Naive thymus-derived CD4-positive, alpha-beta T cell (primary cell): ENCODE data around the gene SDCCAG8. TPM values are rescaled to one million over a fixed set of nuclear protein-coding genes. Genes with fewer than 3 reads are reported as not detected.

Experiments used
- ATAC-seq: fragments of 150-1000 bp; cut with Tn5 transposase; 2 replicates; pipeline ENCODE4 v1.10.0; 2021; ENCODE audit warnings: mild to moderate bottlenecking, moderate library complexity
- CTCF ChIA-PET: fragments of 350-600 bp; sonication (Branson Sonifier 250); formaldehyde crosslinking; loops from one replicate; lab custom pipeline; 2021; ENCODE audit warnings: antibody characterized with exemption; lab: Charles Lee
- POLR2A ChIA-PET: fragments of 350-600 bp; sonication (Branson Sonifier 250); formaldehyde crosslinking; loops from one replicate; lab custom pipeline; 2021; ENCODE audit warnings: antibody characterized with exemption, inconsistent platforms; lab: Charles Lee
- DNase-seq, 9 donors: peaks; one replicate each; pipeline versions ENCODE4 v3.0.0 to v3.0.0-alpha.2; 2020 to 2022; ENCODE audit warnings: mixed read lengths in 1 of 9
- H3K27ac ChIP-seq: one replicate; pipeline ENCODE4 v1.7.0; 2013; ENCODE audit warnings: mild to moderate bottlenecking, low read depth, low read length, moderate library complexity
- H3K27me3 ChIP-seq, 2 donors: one replicate each; pipeline ENCODE4 v1.7.0; 2013; ENCODE audit warnings: low read length in 2 of 2, mild to moderate bottlenecking in 2 of 2, moderate library complexity in 2 of 2; ENCODE audit not compliant: control insufficient read depth in 2 of 2, insufficient read depth in 2 of 2
- H3K36me3 ChIP-seq, 3 experiments: 1 replicate in 2 of 3; 2 replicates in 1 of 3; pipeline ENCODE4 v1.7.0; 2013; ENCODE audit warnings: low read length in 3 of 3, mild to moderate bottlenecking in 3 of 3, moderate library complexity in 1 of 3; ENCODE audit not compliant: insufficient read depth in 3 of 3, control insufficient read depth in 2 of 3
- H3K4me1 ChIP-seq, 2 donors: one replicate each; pipeline ENCODE4 v1.7.0; 2013; ENCODE audit warnings: low read length in 2 of 2, mild to moderate bottlenecking in 2 of 2, moderate library complexity in 1 of 2; ENCODE audit not compliant: control insufficient read depth in 2 of 2, insufficient read depth in 2 of 2
- H3K4me3 ChIP-seq: 2 replicates; pipeline ENCODE4 v1.7.0; 2013; ENCODE audit warnings: mild to moderate bottlenecking, low read length
- H3K9me3 ChIP-seq, 3 experiments: 1 replicate in 2 of 3; 2 replicates in 1 of 3; pipeline ENCODE4 v1.7.0; 2013; ENCODE audit warnings: low read length in 3 of 3; ENCODE audit not compliant: control insufficient read depth in 2 of 3
- H3K27ac Mint-ChIP-seq, 9 donors: one replicate each; pipeline ENCODE4 v1.8.0; 2020 to 2022; ENCODE audit warnings: mixed read lengths in 9 of 9, mild to moderate bottlenecking in 8 of 9, moderate library complexity in 5 of 9, inconsistent platforms in 2 of 9
- H3K27me3 Mint-ChIP-seq, 5 donors: one replicate each; pipeline ENCODE4 v1.8.0; 2021 to 2022; ENCODE audit warnings: mixed read lengths in 5 of 5, mild to moderate bottlenecking in 1 of 5
- H3K36me3 Mint-ChIP-seq, 5 donors: one replicate each; pipeline ENCODE4 v1.8.0; 2020 to 2022; ENCODE audit warnings: mixed read lengths in 5 of 5, mild to moderate bottlenecking in 3 of 5, inconsistent platforms in 1 of 5
- H3K4me1 Mint-ChIP-seq, 7 donors: one replicate each; pipeline ENCODE4 v1.8.0; 2020 to 2022; ENCODE audit warnings: mixed read lengths in 7 of 7, mild to moderate bottlenecking in 3 of 7, inconsistent platforms in 1 of 7
- H3K4me3 Mint-ChIP-seq, 10 donors: one replicate each; pipeline ENCODE4 v1.8.0; 2020 to 2022; ENCODE audit warnings: mild to moderate bottlenecking in 10 of 10, mixed read lengths in 10 of 10, moderate library complexity in 6 of 10, inconsistent platforms in 2 of 10
- H3K9me3 Mint-ChIP-seq, 11 donors: one replicate each; pipeline ENCODE4 v1.8.0; 2020 to 2022; ENCODE audit warnings: mixed read lengths in 11 of 11, mild to moderate bottlenecking in 4 of 11, inconsistent platforms in 1 of 11, moderate library complexity in 1 of 11
- intact Hi-C, 2 donors: fragments of 100-400 bp; cut with micrococcal nuclease; formaldehyde crosslinking; loops; one replicate each; pipeline ENCODE4 v1.15.1; 2023
- polyA plus RNA-seq, 2 donors: library from polyadenylated mRNA; unstranded; fragments of 300-500 nt; fragmentation: Illumina TruSeq; gene quantifications; one replicate each; pipeline ENCODE4 v1.2.3, GENCODE V29; 2021
- total RNA-seq, 6 experiments: library from RNA in 5 of 6; stranded (reverse) in 5 of 6; gene quantifications; 1 replicate in 5 of 6; 2 replicates in 1 of 6; pipeline ENCODE4 v1.2.3 and lab custom pipeline; 2021 to 2026

The SDCCAG8 gene
- total and polyA plus RNA-seq, 7 experiments from 2014 or later = 26.0 to 45.2 (median 39.1) TPM

DNA sequence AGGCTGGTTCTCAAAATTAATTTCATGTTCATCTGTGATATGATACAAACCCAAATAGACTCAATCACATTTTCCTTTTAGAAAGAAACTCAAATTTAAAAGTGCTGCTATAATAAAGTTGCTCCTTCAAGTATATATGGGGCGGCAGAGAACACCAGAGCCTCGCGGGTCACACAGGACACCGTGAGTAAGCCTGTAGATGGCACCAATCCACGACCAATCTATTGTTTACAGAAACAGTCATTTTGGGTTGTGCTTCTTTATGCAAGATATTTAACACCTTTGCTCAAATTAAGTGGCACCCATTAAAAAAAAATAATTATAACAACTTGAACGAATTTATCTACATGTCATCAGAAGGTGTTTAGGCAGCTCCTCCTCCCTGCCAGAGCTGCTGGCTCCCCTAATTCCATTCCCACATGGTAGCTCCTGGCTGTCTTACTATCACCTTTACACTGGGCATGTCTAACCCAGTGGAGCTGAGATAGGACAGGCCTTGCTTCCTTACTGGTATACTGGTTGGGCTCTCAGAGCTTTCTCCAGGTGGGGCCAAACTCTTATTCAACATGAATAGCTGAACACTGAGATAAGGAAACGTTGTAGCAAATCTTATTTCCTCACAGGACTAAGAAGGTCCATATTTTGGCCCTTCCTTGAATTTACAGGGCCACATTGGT, 287.0 kb downstream of the SDCCAG8 start:
- no peaks in the 10 kb centered on the region for H3K4me1 ChIP-seq
- peaks cover 0 to 5% (median 0%) of the 10 kb centered on the region in 11 donors for H3K9me3 Mint-ChIP-seq
- peaks cover 0 to 9% (median 0%) of the 10 kb centered on the region in 3 experiments for H3K36me3 ChIP-seq
- no peak overlapping the region for H3K27ac ChIP-seq
- no peaks in the 10 kb centered on the region for H3K27me3 ChIP-seq
- ATAC-seq (no peak), DNase-seq (no peak)
- intact Hi-C loops = no loop called here
- no peak overlapping the region for H3K27ac Mint-ChIP-seq
- CTCF ChIA-PET = interaction anchor here (0.6 kb wide), 1 partner anchor 427 kb away, joined by 3 read pairs; no protein-coding TSS in a partner anchor
- H3K36me3 Mint-ChIP-seq = peaks cover 12 to 71% (median 59%) of the 10 kb centered on the region in 5 donors
- H3K4me1 Mint-ChIP-seq = peaks cover 0 to 8% (median 2%) of the 10 kb centered on the region in 7 donors
- H3K4me3 ChIP-seq = no peak overlapping the region
- H3K9me3 ChIP-seq = no peaks in the 10 kb centered on the region
- H3K27me3 Mint-ChIP-seq = no peaks in the 10 kb centered on the region
- no peak overlapping the region for H3K4me3 Mint-ChIP-seq
- POLR2A ChIA-PET = no interaction called here

DNA sequence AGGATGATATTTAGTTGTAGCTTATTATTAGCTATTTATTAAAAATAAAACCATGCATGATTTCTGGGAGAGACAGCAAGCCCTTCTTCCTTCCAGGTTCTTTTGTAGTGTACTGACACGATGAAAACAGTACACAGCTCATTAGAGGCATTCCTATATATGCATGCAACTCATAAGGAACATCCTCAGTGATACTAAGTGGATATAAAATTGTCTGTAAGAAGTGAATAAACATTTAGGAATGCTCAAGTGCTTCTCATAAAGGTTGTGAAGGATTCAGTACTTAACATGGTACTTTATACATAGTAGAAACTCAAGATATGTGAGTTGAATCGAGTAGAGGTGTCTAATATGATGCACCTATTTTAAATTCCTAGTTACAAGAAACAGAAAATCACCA, 287.7 kb downstream of the SDCCAG8 start:
- Mint-ChIP-seq H3K27me3 (no peaks in the 10 kb centered on the region), H3K36me3 (peaks cover 12 to 67% (median 55%) of the 10 kb centered on the region in 5 donors), H3K9me3 (peaks cover 0 to 5% (median 0%) of the 10 kb centered on the region in 11 donors), H3K27ac (no peak overlapping the region), H3K4me1 (peaks cover 0 to 6% (median 2%) of the 10 kb centered on the region in 7 donors), H3K4me3 (no peak overlapping the region)
- intact Hi-C loops = no loop called here
- Histone ChIP-seq H3K36me3 (peaks cover 0 to 11% (median 0%) of the 10 kb centered on the region in 3 experiments), H3K9me3 (no peaks in the 10 kb centered on the region), H3K27ac (no peak overlapping the region), H3K4me1 (no peaks in the 10 kb centered on the region), H3K4me3 (no peak overlapping the region), H3K27me3 (no peaks in the 10 kb centered on the region)
- ChIA-PET POLR2A (no interaction called here), CTCF (interaction anchor here (0.6 kb wide), 1 partner anchor 427 kb away, joined by 3 read pairs; no protein-coding TSS in a partner anchor)
- ATAC-seq = no peak
- DNase-seq = no peak

DNA sequence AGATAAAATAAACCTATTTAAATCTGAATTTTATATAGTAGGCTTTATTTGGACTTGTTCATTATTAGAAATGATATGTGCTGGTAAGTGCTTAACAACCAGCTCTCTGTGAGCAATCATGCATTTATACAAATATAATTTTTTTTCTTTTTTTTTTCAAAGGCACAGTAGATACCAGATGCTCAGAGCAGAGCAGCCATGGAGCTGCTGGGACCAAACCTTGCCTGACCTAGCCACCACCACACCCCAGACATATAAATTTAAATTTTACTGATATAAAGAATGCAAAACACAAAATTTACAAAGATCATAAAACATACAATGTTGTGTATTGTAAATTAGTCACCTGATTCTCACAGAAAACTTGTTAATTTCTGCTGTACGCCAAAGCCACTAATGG, 290.6 kb downstream of the SDCCAG8 start:
- intact Hi-C loops = no loop called here
- DNase-seq = no peak
- Mint-ChIP-seq H3K27me3 (no peaks in the 10 kb centered on the region), H3K4me1 (peaks cover 0 to 9% (median 3%) of the 10 kb centered on the region in 7 donors), H3K36me3 (peaks cover 12 to 65% (median 57%) of the 10 kb centered on the region in 5 donors), H3K27ac (no peak overlapping the region), H3K9me3 (peaks cover 0 to 2% (median 0%) of the 10 kb centered on the region in 11 donors), H3K4me3 (no peak overlapping the region)
- ATAC-seq = no peak
- Histone ChIP-seq H3K4me3 (no peak overlapping the region), H3K27me3 (no peaks in the 10 kb centered on the region), H3K36me3 (peaks cover 0 to 11% (median 0%) of the 10 kb centered on the region in 3 experiments), H3K4me1 (no peaks in the 10 kb centered on the region), H3K27ac (no peak overlapping the region), H3K9me3 (no peaks in the 10 kb centered on the region)
- CTCF ChIA-PET = no interaction called here
- POLR2A ChIA-PET = no interaction called here

DNA sequence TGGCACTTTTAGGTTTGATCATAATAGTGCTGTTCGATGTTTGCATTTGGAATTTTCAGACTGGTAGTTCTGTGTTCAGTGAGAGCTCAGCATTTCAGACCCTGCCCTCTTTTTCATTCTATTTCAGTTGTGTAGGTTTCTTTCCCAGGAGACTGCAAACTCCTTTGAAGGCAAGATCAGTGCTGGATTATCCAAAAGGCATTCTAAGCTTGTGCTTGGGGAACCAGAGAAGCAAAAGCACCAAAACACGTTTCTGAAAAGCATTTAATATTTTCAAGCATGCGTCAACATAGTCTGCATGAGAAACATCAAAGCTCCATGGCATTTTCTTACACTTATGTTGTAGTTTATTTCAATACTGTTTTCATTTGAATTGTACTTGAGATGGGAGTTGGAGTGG, 292.1 kb downstream of the SDCCAG8 start:
- ChIA-PET CTCF (no interaction called here), POLR2A (interaction anchor here (0.5 kb wide), 1 partner anchor 121 kb away, joined by 3 read pairs; no protein-coding TSS in a partner anchor)
- Histone ChIP-seq H3K4me3 (no peak overlapping the region), H3K36me3 (peaks cover 0 to 11% (median 0%) of the 10 kb centered on the region in 3 experiments), H3K9me3 (no peaks in the 10 kb centered on the region), H3K27me3 (no peaks in the 10 kb centered on the region), H3K4me1 (no peaks in the 10 kb centered on the region), H3K27ac (no peak overlapping the region)
- no peak overlapping the region for H3K4me3 Mint-ChIP-seq
- peaks cover 0 to 9% (median 0%) of the 10 kb centered on the region in 7 donors for H3K4me1 Mint-ChIP-seq
- ATAC-seq (no peak), DNase-seq (no peak)
- H3K27me3 Mint-ChIP-seq = no peaks in the 10 kb centered on the region
- intact Hi-C loops = no loop called here
- no peaks in the 10 kb centered on the region for H3K9me3 Mint-ChIP-seq
- peaks cover 12 to 62% (median 51%) of the 10 kb centered on the region in 5 donors for H3K36me3 Mint-ChIP-seq
- no peak overlapping the region for H3K27ac Mint-ChIP-seq

DNA sequence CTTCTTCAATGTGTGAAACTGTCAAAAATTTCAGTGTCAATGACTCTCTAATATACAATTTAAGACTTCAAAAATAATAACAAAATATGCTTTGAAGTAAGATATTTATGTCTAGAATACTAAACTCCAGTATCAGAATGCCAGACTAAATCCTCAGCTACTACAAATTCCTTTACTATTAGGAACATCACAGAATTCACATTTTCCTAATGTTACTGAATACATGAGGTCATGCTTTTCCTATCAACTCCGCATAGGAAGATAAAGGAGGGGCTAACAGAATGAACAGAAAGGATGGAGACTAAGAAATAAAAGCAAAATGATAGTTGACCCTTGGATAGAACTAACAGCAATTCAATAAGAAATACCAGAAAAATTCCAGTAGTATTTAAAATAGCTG, 292.7 kb downstream of the SDCCAG8 start:
- POLR2A ChIA-PET = interaction anchor here (0.5 kb wide), 1 partner anchor 121 kb away, joined by 3 read pairs; no protein-coding TSS in a partner anchor
- H3K9me3 ChIP-seq = no peaks in the 10 kb centered on the region

DNA sequence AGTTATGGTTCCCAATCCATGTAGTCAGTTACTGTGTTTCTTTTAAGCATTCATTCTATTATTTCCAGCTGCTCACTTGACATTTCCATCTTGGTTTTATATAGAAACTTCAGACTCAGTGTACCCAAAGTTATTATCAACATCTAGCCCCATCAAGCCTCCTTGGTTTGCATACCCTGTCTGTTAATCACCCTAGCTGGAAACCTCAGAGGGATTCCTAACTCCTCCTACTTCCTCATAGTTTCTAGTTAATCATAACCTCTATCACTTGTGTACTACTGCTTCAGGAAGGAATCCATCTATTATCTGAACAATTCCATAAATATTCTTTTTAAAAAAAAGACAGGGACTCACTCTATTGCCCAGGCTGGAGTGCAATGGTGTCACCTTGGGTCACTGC, 293.3 kb downstream of the SDCCAG8 start:
- Mint-ChIP-seq H3K4me1 (peaks cover 0 to 7% (median 0%) of the 10 kb centered on the region in 7 donors), H3K9me3 (no peaks in the 10 kb centered on the region), H3K4me3 (no peak overlapping the region), H3K27me3 (no peaks in the 10 kb centered on the region), H3K27ac (no peak overlapping the region), H3K36me3 (peaks cover 12 to 55% (median 41%) of the 10 kb centered on the region in 5 donors)
- ATAC-seq (no peak), DNase-seq (no peak)
- H3K27ac ChIP-seq = no peak overlapping the region
- no peaks in the 10 kb centered on the region for H3K27me3 ChIP-seq
- ChIA-PET POLR2A (interaction anchor here (0.6 kb wide), 1 partner anchor 242 kb away, joined by 4 read pairs; no protein-coding TSS in a partner anchor), CTCF (interaction anchor here (0.6 kb wide), 1 partner anchor 14 kb away, joined by 3 read pairs; no protein-coding TSS in a partner anchor)
- H3K36me3 ChIP-seq = peaks cover 0 to 8% (median 0%) of the 10 kb centered on the region in 3 experiments
- H3K4me3 ChIP-seq = no peak overlapping the region
- intact Hi-C loops = no loop called here
- H3K9me3 ChIP-seq = no peaks in the 10 kb centered on the region
- H3K4me1 ChIP-seq = no peaks in the 10 kb centered on the region

More for the DNA sequence above, 292.7 kb downstream of the SDCCAG8 start:
- peaks cover 12 to 61% (median 46%) of the 10 kb centered on the region in 5 donors for H3K36me3 Mint-ChIP-seq
- ATAC-seq = no peak
- DNase-seq = no peak
- H3K27ac Mint-ChIP-seq = no peak overlapping the region
- H3K9me3 Mint-ChIP-seq = no peaks in the 10 kb centered on the region
- intact Hi-C loops = no loop called here
- Histone ChIP-seq H3K27ac (no peak overlapping the region), H3K36me3 (peaks cover 0 to 11% (median 0%) of the 10 kb centered on the region in 3 experiments), H3K4me3 (no peak overlapping the region), H3K4me1 (no peaks in the 10 kb centered on the region), H3K27me3 (no peaks in the 10 kb centered on the region)
- no peaks in the 10 kb centered on the region for H3K27me3 Mint-ChIP-seq
- CTCF ChIA-PET = no interaction called here
- no peak overlapping the region for H3K4me3 Mint-ChIP-seq
- peaks cover 0 to 7% (median 0%) of the 10 kb centered on the region in 7 donors for H3K4me1 Mint-ChIP-seq
